Parathyroid adenoma (tissue), 2 donors: ENCODE data around the gene POM121L2.

Experiments
- H2AFZ ChIP-seq: fragments of 300-600 bp; sonication (generic); one replicate; pipeline ENCODE4 v1.7.0; 2017; ENCODE audit warnings: antibody characterized with exemption, mild to moderate bottlenecking
- H3K27ac ChIP-seq: fragments of 300-600 bp; sonication (generic); one replicate; pipeline ENCODE4 v1.7.0; 2017
- H3K27me3 ChIP-seq: fragments of 300-600 bp; sonication (generic); one replicate; pipeline ENCODE4 v1.7.0; 2017; ENCODE audit warnings: low read length; ENCODE audit not compliant: control insufficient read depth, insufficient read depth
- H3K36me3 ChIP-seq: fragments of 300-600 bp; sonication (generic); one replicate; pipeline ENCODE4 v1.7.0; 2017; ENCODE audit warnings: low read length; ENCODE audit not compliant: control insufficient read depth, insufficient read depth
- H3K4me1 ChIP-seq: fragments of 300-600 bp; sonication (generic); one replicate; pipeline ENCODE4 v1.7.0; 2017; ENCODE audit warnings: control low read depth
- H3K4me2 ChIP-seq: fragments of 300-600 bp; sonication (generic); one replicate; pipeline ENCODE4 v1.7.0; 2017; ENCODE audit warnings: low read length
- H3K4me3 ChIP-seq: fragments of 300-600 bp; sonication (generic); one replicate; pipeline ENCODE4 v1.7.0; 2017; ENCODE audit warnings: low read depth, low read length
- H3K79me2 ChIP-seq: fragments of 300-600 bp; sonication (generic); one replicate; pipeline ENCODE4 v1.7.0; 2017; ENCODE audit warnings: control low read depth
- H3K9ac ChIP-seq: fragments of 300-600 bp; sonication (generic); one replicate; pipeline ENCODE4 v1.7.0; 2017; ENCODE audit warnings: mild to moderate bottlenecking
- H3K9me3 ChIP-seq: fragments of 300-600 bp; sonication (generic); one replicate; pipeline ENCODE4 v1.7.0; 2017; ENCODE audit warnings: low read length; ENCODE audit not compliant: control insufficient read depth
- TF ChIP-seq, protein P1 (sequence below): fragments of 300-600 bp; sonication (generic); IDR thresholded peaks from one replicate; pipeline ENCODE4 v1.7.0; 2017; ENCODE audit warnings: antibody characterized with exemption, mild to moderate bottlenecking
- donor health status: primary hyperparathyroidism.

POM121L2 gene

DNA sequence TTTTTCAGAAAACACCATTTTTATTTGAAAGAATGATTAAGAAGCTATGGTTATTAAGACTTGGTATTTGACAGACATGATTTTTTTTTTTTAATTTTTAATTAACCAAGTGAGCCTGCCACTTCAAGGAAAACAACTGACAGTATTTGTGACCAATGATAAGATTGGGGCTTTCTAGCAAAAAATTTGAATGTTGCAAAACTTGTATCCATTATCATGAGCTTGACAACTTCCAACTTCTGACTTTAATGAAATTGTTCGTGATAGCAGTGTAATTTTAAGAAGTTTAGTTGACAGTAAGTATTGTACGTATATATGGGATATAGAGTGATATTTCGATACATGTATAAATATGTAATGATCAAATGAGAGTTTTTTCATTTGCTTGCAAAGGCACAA lies 21.6 kb upstream of the POM121L2 start:
- no peak overlapping the region for H3K27ac ChIP-seq
- no peak overlapping the region for H3K9ac ChIP-seq
- peaks cover 2% of the 10 kb centered on the region for H3K36me3 ChIP-seq
- peaks cover 7% of the 10 kb centered on the region for H3K27me3 ChIP-seq
- H3K4me1 ChIP-seq, result no peaks in the 10 kb centered on the region
- H3K4me3 ChIP-seq, result no peak overlapping the region
- peak overlapping the region; percentile 43 for H2AFZ ChIP-seq
- TF ChIP-seq, protein P1, sequence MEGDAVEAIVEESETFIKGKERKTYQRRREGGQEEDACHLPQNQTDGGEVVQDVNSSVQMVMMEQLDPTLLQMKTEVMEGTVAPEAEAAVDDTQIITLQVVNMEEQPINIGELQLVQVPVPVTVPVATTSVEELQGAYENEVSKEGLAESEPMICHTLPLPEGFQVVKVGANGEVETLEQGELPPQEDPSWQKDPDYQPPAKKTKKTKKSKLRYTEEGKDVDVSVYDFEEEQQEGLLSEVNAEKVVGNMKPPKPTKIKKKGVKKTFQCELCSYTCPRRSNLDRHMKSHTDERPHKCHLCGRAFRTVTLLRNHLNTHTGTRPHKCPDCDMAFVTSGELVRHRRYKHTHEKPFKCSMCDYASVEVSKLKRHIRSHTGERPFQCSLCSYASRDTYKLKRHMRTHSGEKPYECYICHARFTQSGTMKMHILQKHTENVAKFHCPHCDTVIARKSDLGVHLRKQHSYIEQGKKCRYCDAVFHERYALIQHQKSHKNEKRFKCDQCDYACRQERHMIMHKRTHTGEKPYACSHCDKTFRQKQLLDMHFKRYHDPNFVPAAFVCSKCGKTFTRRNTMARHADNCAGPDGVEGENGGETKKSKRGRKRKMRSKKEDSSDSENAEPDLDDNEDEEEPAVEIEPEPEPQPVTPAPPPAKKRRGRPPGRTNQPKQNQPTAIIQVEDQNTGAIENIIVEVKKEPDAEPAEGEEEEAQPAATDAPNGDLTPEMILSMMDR, result no peak
- H3K9me3 ChIP-seq, result peaks cover 5% of the 10 kb centered on the region
- H3K79me2 ChIP-seq, result no peaks in the 10 kb centered on the region
- H3K4me2 ChIP-seq, result no peak overlapping the region

DNA sequence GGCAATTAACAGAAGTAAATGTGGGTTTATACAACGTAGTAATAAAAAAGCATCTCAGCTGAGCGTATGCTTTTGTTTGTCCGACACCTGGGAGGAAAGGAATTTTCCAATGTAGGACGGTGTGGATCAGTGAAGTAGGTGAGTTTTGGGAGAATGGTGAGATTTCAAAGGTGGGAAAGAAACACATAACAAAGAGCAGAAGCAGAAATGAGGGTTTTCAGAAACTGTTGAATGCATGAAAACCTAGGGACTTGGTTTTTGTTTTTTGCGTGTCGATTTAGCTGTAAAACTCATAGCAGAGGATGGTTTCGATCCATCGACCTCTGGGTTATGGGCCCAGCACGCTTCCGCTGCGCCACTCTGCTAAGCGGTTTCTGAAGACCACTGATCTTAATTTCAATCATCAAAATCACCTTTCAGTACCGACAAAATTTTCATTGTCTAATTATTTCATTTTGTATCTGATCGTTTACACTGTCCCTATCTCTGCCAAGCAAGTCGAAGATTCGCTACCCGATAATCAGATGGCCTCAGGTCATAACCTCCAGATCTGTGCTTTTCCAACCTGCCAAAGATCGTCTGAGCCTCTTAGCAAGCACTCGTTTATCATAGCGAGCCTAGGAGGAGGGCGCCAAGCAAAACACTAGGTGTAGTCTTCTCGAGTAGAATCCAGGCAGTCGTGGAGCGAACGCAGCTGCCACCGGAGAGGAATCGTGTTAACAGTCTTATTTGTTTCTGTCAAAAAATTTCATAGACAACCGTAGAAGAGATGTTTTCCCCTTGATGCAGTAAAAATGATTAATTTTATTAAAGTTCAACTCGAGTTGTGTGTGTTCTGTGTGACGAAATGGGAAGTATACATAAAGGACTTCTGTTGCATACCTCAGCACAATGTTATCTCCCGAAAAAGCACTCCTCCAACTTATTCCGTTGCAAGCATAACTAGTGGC lies 20.9 kb upstream of the POM121L2 start:
- H3K4me3 ChIP-seq, result no peak overlapping the region
- H3K9ac ChIP-seq, result no peak overlapping the region
- H3K79me2 ChIP-seq, result no peaks in the 10 kb centered on the region
- H3K4me1 ChIP-seq, result no peaks in the 10 kb centered on the region
- H3K4me2 ChIP-seq, result peak overlapping the region; percentile 22
- TF ChIP-seq, protein P1, result no peak
- H3K27ac ChIP-seq, result no peak overlapping the region
- H3K27me3 ChIP-seq, result peaks cover 7% of the 10 kb centered on the region
- peaks cover 2% of the 10 kb centered on the region for H3K36me3 ChIP-seq
- peak overlapping the region; percentile 43 for H2AFZ ChIP-seq
- peaks cover 5% of the 10 kb centered on the region for H3K9me3 ChIP-seq

DNA sequence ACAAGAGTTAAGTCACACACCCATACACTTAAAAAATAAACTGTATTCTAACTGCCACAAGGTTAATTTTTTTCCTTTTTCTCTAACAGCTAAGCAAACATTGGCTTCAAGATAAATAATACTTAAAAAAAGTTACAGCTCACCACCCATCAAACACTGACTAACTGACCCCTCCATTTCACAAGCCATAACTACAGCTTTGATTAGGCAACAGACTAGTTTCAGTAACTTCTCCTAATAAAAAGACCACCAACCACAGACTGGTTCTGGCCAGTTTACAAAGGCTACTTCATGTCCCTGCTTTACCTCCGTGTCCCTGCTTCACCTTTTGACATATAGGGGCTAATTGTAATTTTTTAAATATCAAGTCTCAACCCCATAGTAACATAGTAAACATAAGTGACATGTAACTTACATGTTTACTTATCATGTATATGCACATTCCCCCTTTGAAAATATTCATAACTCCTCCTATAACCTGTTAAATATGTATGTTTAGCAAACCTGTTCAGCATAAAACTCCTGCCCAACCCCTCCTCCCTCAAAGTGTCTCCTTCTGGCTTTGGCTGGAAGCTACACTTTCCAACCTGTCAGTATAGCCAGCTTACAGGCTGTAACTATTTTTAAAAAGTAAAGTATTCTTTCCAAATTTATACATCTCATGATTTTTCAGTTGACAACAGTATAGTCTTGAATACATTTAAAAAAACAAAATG lies 15.1 kb upstream of the POM121L2 start:
- H3K4me3 ChIP-seq, result no peak overlapping the region
- no peaks in the 10 kb centered on the region for H3K79me2 ChIP-seq
- H2AFZ ChIP-seq, result no peak overlapping the region
- no peaks in the 10 kb centered on the region for H3K4me1 ChIP-seq
- no peaks in the 10 kb centered on the region for H3K36me3 ChIP-seq
- H3K9ac ChIP-seq, result no peak overlapping the region
- no peaks in the 10 kb centered on the region for H3K27me3 ChIP-seq
- TF ChIP-seq, protein P1, result no peak
- H3K4me2 ChIP-seq, result no peak overlapping the region
- no peaks in the 10 kb centered on the region for H3K9me3 ChIP-seq
- no peak overlapping the region for H3K27ac ChIP-seq

DNA sequence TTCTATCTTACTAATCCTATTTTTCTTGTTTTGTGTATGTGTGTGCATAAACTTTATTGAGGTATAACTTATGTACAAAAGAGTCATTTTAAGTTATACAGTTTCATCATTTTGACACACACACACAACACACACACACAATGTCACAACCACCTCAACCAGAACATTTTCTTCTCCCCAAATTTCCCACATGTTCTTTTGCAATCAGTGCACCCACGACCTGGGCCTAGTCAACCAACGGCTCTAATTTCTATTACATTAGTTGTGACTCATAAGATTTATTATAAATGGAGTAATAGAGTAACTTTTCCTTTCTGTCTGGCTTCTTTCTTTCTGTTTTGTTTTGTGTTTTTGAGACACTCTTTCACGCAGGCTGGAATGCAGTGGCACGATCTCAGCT lies 9.8 kb upstream of the POM121L2 start:
- Histone ChIP-seq H3K9ac (no peak overlapping the region), H3K4me2 (no peak overlapping the region), H3K27me3 (no peaks in the 10 kb centered on the region), H3K27ac (no peak overlapping the region), H3K79me2 (no peaks in the 10 kb centered on the region), H3K36me3 (no peaks in the 10 kb centered on the region), H3K4me1 (no peaks in the 10 kb centered on the region), H3K4me3 (no peak overlapping the region), H3K9me3 (no peaks in the 10 kb centered on the region), H2AFZ (no peak overlapping the region)
- TF ChIP-seq, protein P1, result no peak
